NCI-H82 treated with DMSO at 0.1 percent for 48 hours (cell line): ENCODE measurements around the gene CELA1.

Experiments
- DNase-seq: peaks from one replicate; lab custom pipeline; 2025; ENCODE audit not compliant: unreplicated experiment; lab: John Stamatoyannopoulos, UW

The CELA1 gene

DNA sequence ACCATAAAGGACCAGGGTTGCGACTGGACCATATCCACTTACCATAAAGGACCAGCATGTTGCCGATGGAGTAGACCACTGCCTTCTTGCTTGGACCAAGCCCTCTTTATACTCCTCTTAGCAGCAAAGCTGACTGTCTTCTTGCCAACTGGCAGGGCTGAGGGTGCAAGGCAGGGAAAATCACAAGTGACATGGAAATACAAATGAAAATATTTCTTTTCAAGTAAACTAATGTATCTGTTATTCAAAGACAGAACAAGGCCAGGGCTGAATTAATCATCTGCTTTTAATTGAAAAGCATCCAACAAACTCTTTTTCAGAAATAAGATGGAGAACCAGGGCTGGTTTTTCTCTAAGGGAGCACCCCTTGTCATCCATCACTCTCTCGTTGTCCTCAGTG is at the start of gene CELA1:
Gene CELA1, minus strand, starts transcription at position 99 of the 400 bp plus-strand sequence. Its CDS starts 41 bp downstream, at position 58.
- DNase-seq: no peak

DNA sequence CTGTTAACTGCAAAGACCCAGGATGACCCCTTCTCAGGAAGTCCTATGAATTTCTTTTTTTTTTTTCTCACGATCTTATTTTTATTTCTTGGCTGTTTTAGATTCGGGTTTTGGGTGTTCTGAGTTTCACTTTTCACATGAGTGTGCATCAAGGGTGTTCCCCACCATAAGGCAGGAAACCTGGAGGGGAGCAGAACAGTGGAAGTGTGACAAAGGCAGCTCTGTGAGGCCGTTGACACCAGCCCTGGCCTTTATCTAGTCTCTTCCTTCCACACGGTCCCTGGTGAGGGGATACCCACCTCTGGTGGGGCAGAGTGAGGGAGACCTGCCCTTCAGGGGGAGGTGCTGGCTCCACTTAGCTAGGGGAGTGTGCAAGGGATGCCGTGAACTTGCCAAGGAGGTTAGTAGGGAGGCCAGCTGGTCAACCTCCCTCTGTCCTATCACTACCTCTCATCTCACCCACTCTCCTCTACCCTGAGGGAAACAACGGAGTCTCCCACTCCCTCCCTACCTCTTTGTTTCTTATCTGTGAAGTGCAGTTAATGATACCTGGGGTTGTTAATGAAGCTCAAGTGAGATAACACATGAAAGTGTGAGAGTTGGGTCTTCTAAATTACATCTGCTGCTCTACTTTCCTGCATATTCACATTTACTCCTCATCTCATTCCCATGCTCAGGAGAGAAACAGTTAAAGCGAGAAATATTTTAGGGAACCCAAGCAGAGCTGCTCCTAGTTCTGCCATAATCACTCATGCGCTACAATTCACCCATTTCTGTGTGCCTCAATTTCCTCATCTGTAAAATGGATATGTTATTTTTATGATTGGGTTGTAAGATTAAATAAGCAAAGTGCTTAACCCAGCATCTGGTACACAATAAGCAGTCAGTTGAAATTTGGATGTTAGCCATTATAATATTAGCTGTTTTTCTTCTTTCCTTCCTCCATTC is 49.1 kb upstream of the CELA1 start:
- DNase-seq: no peak

DNA sequence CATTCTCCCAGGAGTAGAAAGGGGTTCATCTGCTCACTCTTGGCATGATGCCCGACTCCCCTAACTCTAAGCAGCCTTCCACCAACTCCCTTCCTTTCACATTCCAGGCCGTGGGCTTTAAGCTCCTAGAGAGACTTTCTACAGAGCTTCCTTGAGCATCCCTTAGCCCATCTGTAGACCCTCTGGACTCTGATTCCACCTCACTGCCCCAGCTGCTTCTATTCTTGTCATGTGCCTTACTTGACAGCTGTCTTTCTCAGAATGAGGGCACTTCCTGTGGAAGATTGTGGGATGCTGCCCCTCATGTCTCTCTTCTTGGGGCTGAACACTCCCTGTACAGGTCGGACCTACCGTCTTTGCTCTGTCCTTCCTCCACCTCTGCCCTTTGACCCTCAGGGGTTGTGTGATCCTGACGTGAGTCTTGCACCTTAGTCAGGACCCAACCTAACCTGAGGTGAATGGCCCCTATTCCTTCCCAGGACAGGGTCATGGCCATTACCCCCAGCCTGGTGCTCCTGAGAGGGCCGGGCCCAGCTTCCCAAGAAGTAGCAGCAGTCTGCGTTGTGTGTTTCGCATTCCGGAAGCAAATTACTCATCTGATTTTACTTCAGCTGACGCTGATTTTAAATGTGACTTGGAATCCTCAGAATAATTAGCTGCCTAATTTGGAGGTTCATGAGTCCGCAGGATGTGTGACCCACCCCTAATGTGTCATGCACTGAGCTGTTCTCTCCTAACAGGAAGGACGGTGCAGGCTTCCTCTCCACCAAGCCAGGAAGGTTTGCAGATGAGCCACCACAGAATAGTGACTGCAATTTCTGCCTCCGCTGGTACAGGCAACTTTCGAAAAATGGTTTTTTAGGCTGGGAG is 47.4 kb upstream of the CELA1 start:
- no peak for DNase-seq

DNA sequence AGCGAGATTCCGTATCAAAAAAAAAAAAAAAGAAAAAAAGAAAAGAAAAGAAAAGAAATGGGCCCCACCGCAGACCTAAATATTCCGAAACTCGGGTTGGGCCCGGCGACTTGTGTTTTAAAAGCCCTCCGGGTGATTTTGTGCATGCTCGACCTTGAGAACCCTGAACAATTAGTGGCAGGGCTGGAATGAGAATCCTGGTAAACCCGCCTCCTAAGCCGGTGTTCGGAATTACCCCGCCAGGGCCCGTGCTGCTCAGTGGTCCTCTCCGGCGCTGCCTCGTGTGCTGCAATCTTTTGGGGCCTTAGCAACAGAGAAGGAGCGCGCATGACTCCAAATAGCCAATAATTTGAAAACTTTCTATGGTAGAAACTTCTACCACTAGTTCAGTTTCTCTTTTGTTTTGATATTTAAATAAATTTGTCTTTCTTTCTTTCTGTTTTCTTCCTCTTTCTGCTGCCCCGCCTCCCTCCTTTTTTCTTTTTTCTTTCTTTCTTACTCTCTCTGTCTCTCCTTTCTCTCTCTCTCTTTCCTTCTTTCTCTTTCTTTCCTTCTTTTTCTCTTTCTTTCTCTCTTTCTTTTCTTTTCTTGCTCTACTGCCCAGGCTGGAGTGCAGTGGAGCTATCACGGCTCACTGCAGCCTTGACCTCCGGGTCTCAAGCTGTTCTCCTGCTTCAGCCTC is 46.2 kb upstream of the CELA1 start:
- no peak for DNase-seq

DNA sequence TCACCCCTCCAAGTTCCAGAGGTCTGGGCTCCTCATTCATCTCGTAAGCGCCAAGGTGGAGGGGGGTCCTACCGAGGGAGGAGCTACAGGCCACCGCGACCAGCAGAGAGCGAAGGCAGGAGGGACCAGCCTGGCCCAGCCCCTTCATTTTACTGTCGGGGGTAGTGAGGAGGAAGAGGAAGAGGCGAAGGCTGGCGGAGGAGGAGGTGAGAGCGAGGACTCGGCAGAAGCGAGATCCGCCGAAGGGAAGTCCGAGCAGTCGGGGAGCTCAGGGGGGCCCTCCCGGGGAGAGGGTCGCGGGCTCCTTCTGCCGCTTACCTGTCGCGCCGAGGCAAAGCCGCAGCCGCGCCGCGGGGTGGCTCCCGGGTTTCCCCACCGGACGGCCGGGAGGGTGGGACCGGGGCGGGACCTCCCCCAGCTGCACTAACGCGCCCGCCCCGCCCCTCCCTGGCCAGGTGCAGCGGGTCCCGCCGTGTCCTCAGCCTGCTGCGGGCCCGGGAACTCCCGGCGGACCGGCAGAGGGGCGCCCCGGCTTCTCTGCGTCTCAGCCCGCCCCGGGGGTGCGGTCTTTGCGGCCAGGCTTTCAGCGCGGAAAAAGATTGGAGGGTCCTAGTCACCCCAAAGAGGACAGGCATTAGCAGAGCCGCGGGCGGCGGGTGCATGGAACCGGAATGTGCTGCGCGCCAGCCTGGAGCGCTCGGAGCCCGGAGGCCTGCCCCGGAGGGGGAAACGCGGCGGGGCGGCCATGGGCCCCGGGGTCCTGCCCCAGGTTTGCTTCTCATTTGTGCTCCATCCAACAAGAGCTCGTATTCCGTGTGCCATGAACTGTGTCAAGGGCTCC is 45.0 kb upstream of the CELA1 start, which contains the start of gene GALNT6:
Gene GALNT6, minus strand, starts transcription at position 124 of the 841 bp plus-strand sequence. CDS start 11,625 bp downstream, outside the sequence.
- no peak for DNase-seq

DNA sequence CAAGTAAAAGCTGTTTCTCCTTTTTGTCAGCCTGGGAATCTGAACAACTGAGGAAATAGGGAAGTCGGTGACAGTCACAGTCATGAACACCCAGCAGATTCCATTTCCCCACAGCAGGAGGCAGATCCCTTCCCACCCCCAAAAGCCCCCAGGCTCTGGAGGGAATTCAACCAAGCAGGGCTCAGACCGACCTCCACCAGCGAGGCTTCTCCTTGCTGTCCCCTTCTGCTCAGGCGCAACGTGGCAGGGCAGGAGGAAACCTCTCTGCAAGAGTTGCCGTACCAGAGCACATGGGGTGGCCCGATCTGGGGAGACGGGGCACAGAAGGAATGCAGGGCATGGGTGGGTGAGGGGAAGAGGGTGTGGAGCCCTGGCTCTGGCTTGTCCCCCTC is 44.4 kb upstream of the CELA1 start:
- DNase-seq: no peak

DNA sequence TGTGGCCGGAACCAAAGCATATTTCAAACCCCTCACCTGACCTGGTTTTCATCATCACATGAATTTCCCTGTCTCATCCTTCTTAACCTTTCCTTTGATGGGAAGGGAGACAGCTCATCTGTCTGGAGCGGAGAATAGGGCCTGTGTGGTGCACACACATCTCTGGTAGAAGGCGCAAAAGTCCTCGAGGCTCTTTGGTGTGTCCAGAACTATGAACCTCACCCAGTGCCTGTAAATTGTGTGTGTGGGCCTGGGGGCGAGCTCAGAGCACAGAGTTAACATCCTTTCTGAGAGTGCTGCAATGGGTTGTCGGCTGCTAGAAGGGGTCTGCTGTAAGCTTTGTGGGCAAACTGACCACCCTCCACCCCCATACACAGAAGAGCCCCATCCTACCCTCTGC is 44.0 kb upstream of the CELA1 start:
- DNase-seq: no peak

DNA sequence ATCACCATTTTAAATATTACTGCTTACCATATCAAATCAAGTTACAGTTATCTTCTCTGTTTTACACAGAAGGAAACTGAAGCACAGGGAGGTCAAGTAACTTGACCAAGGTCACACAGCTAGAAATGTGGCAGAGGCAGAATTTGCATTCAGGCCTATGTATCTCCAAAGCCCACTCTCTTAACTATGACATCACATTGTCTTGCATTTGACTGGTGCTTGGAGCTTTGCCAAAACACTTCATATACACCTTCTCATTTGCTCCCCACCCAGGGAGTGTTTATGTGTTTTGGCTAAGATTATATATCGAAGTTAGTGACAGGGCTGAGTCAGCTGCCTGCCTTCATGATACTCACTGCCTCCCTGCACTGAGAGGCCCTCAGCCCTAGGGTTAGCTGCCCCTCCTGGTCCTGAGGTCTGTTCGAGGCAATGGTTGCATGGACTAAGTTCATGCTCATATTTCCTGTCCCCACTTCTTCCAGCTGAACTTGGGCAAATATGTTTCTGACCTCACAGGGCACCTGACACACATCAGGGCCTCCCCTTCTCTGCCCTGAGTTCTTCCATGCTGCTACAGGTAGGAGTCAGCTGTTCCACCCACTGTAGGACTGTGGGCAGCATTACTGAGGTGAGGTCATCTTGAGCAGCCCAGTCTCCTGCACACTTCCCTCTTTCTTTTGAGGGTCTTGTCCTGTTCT is 43.0 kb upstream of the CELA1 start:
- no peak for DNase-seq

DNA sequence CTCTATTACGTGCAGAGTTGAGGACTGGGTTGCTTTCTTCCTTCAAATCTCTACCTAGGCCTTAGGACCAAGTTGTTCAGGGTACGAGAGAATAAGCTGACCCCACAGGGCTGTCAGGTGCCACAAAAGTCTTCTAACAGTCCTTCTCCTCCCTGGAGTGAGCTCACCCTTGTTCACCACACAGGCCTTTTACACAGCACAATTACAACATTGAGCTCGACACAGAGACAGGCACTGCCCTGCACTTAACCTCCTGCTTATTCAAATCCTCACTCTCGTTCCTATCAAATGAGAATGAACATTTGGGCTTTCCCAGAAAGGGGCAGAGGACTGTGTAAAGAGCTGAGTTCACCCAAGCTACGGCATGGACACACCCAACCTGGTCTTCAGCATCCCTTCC is 42.4 kb upstream of the CELA1 start:
- DNase-seq: no peak

DNA sequence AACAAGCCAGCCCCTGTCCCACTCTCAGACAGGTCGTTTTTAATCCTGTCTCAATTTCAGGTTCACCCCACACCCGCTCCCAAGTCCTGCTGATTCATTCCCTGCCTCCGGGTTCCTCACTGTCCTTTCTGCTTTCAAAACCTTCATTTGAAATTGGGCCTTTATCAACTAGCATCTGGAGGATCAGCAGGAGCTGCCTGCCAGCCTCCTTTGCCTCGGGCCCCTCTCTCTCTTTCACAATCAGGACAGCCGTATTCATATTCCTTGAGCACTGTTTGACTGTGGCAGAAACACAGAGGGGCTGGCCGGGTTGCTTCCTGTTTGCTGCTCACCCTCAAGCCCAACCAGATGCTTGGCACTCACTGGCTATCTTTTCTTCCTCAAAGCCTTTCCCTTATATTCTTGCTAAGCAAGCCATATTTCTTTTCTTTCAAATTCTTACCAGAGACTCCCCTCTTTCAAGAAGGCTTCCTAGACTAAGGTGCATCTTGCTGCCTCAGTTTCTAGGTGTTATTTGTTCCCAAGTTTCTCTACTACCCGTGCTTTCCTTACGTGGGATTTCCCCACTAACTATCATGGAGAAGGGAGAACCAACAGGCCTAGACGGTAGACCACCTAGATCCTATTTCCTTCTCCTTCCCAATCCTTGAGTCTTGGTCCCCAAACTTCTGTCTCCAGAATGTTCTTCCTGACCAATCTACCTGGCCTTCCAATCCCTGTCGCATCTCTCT is 41.8 kb upstream of the CELA1 start:
- no peak for DNase-seq

DNA sequence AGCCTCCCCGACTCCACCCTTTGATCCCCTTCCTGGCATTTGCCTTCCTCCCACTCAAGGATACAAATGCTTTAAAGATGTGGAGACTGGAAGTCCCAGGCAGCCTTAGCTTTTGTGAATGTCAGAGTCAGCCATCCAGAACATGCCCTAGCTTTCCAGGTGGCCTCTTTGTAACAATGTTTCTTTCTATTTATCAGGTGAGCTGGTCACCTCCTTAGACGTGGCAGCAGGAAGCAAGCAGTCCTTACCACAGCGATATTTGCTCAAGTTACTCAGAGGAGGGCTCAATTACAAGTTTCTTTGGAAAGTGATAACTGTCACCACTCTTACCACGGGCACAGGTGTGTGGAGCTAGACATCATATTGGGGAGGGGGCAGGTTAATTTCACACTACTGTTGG is 39.9 kb upstream of the CELA1 start:
- no peak for DNase-seq

DNA sequence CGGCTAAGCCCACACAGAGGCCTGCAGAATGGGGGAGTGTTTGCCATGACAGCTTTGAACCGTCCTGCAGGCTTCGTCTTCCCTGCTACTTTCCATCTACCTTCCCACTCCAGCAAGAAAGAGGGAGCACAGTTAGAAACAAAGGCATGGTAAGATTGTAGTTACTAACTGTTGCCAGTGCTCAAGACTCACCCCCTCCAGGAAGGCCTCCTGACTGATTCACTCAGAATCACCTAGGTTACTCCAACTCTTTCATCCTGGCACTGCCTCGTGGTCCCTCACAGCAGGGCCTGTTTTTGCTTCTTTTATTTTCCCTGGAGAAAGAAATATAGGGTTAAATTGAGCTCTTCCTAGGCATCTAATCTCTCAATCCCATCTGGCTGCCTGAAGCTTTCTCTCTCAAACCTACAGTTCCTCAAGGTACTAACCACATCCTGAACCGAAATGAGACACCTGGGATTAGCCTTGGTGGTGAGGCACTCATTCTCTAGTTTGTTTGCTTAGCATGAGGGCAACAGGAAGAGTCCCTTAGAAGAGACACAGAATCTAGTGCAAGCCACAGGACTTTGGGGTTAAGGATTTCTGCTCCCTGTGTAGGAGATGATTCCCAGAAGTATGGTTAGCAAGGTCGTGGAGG is 36.9 kb upstream of the CELA1 start:
- no peak for DNase-seq

DNA sequence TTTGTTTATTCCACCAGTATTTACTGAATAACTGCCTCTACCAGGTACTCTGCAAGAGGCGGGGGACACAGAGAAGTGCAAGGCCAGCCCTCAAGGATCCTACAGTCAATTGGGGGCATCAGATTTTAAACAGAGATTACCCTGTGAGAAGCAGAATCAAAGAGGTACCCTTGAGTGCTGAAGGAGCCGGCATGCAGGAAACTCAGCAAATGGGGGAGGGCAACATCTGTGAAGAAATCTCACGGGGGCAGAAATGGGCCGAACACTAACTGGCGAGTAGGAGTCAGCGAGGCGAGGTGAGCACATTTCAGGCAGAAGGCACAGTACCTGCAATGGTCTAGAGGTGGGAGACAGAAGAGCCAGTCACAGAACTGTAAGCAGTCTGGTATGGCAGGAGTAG is 35.7 kb upstream of the CELA1 start:
- no peak for DNase-seq

DNA sequence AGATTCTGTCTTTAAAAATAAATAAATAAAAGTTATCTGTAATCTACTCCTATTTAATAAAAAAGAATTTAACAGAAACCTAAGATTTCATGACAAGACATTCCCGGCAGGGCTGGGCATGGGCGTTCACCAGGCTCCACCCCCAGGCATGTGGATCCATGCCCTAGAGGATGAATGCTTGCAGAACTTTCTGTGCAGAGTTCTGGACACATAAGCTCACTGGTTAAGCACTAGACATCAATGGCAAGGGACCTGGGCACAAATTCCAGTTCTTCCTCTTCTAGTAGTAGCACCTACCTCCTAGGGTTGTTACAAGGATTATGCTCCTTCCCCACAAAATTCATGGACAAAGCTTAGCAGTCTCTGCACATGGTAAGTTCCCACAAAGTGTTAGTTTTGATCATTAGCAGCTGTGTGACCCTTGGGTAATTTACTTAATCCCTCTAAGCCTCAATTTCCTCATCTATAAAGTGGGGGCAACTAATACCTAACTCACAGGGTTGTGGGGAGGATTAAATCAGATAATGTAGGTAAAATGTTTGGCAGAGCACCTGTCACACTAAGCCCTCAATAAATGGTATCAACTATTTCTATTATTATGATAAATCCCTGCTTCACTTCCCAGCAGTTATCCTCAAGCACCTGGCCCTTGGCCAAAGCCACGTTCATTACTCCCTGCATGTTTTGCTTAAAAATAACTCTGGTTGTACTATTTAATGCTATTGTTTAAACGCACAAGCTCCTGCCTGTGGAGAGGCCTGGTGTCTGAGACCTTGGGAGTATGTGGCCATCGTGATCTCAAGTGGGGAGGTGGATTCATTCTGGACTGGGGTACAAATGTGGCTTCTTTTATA is 35.0 kb upstream of the CELA1 start:
- DNase-seq: peak; percentile 66

DNA sequence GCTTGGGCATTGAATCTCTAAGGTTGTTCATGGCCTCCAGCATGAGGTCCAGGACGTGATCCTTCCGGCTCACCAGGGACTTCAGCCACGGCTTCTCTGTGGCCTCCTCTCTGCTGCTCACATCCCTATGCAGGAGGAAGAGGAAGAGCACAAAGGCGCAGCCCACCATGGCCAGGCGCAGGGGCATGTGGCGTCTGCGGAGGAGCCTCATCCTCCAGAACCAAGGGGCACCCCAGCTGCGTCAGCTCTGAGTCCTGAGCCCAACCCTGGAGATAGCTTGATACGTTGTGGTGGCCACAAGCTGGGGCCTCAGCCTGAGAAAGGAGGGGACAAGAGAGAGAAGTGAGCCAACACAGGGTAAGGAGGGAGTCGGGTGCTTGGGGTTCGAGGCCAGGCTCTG is 33.1 kb upstream of the CELA1 start:
- no peak for DNase-seq

DNA sequence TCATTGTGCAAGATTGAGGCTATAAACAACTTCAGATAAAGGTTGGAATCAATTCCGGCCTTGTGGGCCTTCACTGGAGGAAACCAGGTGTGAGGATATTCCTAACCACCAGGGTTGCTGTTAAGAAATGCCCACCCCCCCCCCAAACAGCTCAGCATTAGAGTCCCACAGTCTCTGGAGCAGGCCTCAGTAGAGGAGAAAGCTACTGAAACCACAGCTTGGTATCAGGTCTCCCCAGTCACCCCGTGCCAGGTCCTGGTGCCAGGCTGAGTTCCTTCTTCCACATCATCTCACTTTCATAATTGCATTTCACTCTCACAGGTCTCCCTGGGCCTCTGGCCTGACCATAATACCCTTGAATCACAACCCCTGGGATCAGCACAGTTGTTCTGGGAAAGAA is 32.3 kb upstream of the CELA1 start:
- DNase-seq: no peak

DNA sequence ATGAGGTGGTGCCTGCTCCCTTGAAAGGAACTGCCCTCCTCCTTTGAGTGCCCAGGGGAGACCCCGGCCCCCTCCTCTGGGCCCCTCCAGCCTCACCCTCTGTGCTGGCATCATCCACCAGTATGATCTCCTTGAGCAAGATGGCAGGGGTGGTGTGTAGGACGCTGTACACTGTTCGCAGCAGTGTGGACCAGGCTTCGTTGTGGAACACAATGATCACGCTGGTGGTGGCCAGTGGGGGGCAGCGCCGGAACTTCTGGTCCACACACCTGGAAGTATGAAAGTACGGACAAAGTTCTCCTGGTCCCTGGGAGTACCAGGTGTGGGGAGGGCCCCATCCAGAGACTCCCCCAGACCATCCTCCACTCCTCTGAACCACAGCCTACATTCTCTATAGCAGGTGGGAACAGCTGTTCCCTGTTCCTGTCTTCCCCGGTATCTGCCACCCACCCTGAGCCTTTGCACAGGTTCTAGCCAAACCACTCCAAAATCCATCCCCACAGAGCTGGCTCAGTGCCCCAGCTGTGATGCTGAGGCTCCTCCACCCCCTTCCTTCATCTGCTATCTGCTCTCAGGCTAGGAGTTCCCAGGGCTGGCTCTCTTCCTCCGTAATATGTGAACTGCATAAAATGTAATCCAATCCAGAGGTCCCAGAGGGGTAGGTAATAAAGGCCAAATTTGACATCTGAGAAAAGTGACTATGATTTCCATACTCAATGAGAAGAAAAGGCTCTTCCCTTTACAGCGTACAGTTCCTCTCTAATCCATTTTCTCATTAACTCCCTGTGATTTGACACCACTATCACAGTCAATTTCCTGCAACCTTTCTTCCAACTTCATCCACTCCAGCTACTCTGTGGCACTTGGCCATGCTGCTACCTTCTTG is 30.9 kb upstream of the CELA1 start:
- DNase-seq: no peak
